Skeletal muscle cell (primary cell): ENCODE data around the gene RTN4RL1.

Experiments
- DNase-seq: peaks from one replicate; pipeline ENCODE4 v3.0.0-alpha.2; 2010; ENCODE audit warnings: low read depth
- H3K4me3 ChIP-seq: 2 replicates; pipeline ENCODE4 v1.5.1; 2011; ENCODE audit warnings: low read depth, mild to moderate bottlenecking, control low read depth, low read length, moderate library complexity

RTN4RL1 gene, protein sequence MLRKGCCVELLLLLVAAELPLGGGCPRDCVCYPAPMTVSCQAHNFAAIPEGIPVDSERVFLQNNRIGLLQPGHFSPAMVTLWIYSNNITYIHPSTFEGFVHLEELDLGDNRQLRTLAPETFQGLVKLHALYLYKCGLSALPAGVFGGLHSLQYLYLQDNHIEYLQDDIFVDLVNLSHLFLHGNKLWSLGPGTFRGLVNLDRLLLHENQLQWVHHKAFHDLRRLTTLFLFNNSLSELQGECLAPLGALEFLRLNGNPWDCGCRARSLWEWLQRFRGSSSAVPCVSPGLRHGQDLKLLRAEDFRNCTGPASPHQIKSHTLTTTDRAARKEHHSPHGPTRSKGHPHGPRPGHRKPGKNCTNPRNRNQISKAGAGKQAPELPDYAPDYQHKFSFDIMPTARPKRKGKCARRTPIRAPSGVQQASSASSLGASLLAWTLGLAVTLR

DNA sequence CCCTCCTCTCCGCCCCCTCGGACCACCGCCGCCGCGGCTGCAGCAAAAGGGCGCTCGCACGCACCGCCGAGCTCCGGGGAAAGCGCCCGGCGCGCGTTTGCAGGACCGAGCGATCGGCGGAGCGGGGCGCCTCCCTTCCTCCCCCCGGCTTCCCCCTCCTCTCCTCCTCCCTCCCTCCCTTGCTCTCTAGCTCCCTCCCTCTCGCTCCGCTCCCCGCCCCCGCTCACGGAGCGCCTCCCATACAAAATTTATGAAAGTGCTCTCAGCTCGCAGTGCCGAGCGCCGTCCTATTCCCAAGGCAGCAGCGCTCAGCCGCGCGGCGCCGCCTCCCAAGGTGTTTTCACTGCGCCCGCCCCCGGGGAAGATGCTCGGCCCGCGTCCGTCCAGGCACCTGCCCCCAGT, at the start of gene RTN4RL1:
Gene RTN4RL1 (minus strand): TSS at position 115 of the 402 bp plus-strand sequence. CDS start 469 bp downstream, outside the sequence.
- H3K4me3 ChIP-seq = peak within 1 kb of the TSS; percentile 47
- no peak for DNase-seq

DNA sequence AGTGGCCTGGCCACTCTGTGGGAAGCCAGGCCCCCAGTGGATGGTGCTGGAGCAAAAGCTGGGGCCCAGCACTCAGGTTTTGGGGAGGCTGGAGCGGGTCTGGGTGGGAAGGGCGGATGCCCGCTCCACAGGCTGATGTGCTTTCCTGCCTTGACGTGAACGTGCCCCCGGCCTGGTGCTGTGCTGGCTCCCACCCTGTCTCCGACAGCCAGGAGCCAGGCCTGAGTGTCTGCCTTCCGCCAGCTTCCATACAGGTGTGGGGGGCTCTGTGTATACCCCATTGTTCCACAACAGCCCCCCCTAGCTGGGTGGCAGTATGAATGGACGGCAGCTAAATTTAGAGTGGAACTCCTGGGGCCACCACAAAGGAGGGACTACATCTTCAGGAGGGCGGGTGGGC, 49.8 kb upstream of the RTN4RL1 start:
- H3K4me3 ChIP-seq = no peak overlapping the region
- no peak for DNase-seq

DNA sequence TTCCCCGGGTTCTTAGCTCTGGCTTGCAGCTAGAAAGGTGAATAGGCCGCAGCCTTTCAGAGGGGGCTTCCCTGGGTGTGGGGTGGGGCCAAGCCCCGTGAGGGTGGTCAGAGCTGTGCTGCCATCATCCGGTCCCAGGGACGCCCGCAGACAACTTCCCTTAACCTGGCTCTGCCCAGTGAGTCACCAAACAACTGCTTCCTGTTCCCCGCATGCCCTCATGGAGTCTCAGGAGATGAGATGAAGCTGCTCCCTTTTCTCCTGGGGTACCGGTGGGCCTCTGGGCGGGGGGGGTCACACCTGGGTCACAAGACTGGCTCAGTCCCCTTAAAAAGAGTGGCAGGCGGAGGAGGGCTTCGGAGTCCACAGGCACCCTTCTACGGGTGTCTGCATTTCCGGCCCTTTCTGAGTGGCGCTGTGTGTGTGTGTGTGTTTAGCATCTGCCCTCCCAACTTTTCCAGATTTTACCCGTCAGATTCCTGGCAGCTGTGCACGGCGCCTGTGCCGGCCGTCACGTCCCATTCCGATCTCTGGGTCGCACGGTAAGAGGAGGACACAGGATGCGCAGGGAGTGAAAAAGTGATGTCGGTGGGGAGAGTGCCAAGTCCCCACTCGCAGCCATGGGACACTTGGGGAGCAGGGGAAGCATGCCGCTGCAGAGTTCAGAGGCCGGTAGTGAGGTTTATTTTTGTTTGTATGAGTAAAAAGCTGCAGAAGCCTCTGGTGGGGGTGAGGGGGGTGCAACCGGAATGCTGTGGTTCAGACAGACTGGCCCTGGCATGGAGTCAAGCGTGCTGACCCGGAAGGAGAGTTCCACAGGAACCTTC, 46.5 kb upstream of the RTN4RL1 start:
- no peak overlapping the region for H3K4me3 ChIP-seq
- no peak for DNase-seq

DNA sequence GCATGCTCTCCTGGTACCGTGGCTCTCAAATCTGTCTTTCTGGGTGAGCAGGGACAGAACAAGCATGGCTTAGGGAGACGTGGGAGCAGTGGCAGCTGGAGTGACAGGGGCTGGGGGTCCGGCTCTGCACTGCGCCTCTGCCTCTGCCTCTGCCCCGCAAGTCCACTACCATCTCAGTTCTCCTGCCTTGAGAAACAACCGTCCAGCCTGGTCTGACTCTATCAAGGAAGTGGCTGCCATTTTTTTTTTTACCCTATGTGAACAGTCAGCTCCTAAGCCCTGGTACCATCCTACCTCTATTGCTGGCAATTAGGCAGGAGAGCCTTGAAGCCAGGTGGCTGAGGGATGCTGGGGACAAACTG, 45.9 kb upstream of the RTN4RL1 start:
- H3K4me3 ChIP-seq = no peak overlapping the region
- DNase-seq = no peak

DNA sequence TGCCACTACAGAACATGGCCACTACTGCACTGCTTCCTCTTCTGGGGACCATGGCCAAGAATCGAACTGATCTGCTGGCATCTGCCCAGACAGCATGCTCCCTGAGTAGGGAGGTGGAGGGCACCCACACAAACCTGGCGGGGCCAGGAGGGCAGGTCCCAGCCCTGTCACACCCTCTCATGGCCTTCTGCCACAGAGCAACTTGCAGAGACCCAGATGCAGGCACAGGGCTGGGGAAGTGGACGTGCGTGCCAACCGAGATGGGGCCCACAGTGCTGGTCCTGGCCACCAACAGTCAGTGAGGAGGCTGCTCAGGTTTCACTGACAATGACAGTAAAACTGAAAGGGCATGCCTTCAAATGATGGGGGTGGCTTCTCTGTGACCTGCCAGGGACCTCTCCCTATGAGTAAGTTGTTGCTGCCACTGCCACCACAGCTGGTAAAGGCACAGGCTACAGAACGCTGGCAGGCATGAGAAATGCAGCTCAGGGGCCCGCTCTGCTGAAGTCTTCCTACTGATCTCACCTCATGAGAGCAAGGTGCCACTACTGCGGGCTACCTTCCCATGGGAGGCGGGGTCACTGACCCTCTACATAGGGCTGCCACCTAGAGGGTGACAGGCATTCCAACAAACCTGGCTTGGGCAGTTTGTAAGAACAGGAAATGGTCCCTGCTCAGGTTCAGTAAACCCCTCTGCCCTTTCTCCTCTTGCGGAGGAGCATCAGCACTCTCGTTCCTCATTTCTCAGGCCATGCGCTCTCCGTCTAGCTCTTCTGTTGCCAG, 45.3 kb upstream of the RTN4RL1 start:
- no peak for DNase-seq
- no peak overlapping the region for H3K4me3 ChIP-seq

DNA sequence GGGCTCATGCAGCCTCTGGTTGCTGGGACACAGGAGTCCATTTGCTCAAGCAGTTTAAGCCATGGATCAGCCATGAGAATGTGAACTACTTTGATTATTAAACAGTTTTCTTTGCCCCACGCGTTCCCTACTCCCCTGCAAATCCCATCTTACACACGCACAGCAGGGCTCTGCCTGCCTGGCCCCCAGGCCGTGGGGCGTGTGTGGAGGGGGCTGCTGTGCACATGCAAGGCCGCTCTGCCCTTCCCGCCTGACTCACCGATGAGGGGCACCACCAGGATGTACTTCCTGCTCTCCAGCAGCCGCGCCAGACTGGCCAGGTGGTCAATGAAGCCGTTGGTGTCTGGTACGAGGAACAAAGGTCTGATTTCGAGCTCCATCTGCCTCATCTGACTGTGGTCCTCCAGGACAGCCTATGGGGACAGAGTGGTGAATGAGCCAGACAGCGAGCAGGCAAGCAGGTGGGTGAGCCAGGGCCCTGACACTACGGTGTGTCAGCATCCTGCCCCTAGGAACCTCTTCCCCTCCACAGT, 43.5 kb upstream of the RTN4RL1 start:
- no peak overlapping the region for H3K4me3 ChIP-seq
- no peak for DNase-seq

DNA sequence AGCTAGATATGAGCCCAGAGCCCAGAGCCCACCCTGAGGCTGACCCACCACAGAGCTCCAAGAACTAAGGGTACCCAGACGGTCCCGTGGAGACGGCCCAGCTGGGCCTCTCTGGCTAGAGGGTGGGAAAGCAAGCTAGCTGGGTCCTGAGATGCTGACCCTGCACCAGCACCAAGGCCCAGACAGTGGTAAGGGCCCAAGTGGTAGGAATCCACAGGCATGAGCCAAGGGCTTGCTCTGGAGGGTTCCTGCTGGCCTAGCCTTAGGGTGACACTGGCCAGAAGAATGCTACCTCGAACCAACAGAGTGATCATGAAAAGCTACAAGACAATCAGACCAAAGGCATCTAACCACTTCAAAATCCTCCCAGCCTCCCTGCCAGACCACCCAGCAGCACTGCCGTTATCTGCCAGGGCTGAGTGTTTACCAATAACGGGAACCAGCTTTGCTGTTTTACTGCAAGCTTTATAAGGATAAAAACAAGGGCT, 42.9 kb upstream of the RTN4RL1 start:
- H3K4me3 ChIP-seq = no peak overlapping the region
- DNase-seq = no peak

DNA sequence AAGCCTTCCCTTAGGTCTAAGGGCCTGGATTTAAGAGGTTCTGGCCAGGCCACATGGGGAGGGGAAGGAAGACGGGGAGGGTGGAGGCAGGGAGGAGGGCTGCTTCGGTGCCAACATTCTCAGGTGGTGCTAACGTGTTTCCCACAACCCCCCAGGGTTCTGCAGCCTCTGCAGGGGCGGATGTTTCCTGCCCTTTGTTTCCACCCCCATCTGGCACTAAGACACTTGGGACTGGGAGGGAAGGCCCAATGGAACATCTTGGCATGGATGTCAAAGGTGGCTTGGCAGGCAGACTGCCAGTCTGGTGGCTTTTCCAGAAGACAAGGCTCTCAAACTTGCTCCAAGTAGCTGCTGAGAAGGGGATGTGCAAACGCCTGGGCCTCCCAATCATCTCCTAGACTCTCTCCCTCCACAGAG, 42.5 kb upstream of the RTN4RL1 start:
- DNase-seq = no peak
- no peak overlapping the region for H3K4me3 ChIP-seq

DNA sequence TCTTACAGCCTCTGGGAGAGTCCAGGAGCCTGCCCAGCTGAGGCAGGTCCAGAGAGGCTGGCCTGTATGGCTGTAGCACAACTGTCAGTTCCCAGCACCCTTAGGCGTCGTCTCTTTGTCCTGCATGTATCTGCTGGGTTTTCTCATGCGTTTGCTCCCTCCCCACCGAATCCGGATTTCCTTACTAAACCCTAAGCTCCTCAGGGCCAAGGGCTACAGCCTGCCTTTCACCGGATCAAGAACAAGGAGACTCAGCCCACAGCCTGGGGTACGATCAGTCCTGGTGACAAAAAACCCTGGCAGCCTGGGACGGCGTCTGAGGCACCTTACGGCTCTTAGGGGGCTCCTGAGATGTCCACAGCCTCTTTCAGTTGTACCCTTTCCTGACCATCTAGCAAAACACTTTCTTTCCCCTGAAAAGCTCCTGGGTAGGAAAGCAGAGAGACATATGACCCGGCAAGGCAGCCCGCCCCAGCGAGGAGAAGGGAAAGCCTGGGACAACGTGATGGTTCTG, 42.0 kb upstream of the RTN4RL1 start:
- DNase-seq = no peak
- H3K4me3 ChIP-seq = no peak overlapping the region

DNA sequence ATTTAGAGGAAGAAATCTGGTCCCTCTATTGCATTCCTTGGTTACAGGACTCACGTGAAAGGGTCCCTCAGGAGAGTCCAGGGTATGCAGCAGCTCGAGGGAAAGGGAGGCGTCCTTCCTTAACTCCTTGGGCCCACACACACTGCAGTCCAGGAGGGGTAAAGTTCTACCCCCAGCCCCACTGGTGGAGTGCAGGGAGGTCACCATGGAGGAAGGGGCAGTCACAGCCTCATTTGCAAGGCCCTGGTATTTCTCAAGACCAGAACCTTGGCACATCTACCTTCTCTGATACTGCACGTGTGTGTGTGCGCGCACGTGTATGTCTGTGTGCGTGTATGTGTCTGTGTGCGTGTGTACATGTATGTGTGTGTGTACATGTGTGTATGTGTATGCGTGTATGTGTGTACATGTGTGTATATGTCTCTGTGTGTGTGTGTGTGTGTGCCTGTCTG, 40.8 kb upstream of the RTN4RL1 start:
- H3K4me3 ChIP-seq = no peak overlapping the region
- no peak for DNase-seq

DNA sequence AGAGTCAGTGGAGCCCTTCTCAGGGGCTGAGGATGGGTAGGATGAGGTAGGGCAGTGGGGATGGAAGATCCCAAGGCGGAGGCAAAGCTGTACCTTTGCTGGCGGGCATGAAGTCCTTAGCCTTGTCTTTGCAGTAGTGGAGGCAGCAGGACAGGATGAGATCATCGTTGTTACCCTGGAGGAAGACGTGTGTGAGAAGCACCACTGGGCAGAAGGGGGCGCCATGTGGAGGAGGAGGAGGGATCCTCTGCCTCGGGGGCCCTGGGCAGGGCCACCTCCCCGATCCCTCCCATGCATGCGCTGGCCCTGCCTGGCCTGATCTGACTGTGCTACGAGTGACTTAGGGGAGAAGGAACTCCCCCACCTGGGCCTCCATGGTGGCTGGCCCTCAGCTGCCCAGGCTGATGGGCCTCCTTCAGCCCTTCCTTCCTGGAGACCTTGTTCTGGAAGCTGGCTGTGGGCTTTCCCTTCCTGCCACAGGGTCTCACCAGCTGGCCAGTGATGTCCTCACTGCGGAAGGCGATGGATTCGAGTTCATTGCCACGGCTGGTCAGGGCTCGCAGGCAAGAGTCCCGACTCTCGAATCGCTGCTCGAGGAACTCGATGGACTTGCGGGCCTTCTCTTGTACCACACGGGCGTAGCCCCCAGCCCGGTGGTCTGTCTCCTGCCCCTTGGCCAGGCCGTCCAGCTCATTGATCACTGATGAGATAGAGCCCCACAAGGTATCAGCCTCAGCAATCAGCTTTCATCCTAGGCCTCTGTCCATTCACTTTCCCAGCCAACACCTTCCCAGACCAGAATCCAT, 40.0 kb upstream of the RTN4RL1 start:
- DNase-seq = no peak
- no peak overlapping the region for H3K4me3 ChIP-seq

DNA sequence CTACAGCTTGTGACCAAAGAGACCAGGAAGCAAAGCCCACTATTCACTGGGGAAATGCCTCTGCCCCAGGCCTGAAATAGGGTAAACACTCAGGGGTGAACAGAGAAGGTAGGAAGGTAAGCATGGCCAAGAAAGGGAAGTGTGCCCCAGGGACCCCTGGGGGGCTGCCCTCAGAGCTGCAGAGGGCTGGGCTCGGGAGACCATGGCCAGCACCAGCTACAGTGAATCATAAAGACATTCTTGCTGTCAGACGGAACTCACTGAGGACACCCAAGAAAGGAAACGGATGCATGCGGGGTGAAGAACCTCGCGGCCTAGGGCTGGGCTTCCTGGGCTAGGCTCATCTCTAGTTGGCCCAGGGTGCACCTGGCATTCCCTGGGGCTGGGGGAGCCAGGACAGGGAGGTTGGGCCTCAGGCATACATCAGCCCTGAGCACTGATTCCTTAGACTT, 39.4 kb upstream of the RTN4RL1 start:
- DNase-seq = no peak
- no peak overlapping the region for H3K4me3 ChIP-seq

DNA sequence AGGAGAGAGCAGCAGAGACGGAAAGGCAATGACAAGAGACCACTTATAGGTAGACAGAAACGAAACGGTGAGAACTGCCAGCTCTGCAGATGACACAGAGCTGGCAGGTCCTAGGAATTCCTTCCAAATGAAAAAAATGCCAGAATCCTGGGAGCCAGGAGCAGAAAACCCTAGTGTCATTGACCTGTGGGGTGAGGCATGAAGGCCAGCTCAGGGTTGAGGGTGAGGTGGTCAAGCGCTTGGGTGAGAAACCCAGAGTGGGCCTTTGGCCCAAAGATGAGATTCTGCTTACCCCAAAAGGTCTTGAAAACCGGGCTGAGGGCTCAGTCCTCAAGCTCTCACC, 39.0 kb upstream of the RTN4RL1 start:
- H3K4me3 ChIP-seq = no peak overlapping the region
- DNase-seq = no peak

DNA sequence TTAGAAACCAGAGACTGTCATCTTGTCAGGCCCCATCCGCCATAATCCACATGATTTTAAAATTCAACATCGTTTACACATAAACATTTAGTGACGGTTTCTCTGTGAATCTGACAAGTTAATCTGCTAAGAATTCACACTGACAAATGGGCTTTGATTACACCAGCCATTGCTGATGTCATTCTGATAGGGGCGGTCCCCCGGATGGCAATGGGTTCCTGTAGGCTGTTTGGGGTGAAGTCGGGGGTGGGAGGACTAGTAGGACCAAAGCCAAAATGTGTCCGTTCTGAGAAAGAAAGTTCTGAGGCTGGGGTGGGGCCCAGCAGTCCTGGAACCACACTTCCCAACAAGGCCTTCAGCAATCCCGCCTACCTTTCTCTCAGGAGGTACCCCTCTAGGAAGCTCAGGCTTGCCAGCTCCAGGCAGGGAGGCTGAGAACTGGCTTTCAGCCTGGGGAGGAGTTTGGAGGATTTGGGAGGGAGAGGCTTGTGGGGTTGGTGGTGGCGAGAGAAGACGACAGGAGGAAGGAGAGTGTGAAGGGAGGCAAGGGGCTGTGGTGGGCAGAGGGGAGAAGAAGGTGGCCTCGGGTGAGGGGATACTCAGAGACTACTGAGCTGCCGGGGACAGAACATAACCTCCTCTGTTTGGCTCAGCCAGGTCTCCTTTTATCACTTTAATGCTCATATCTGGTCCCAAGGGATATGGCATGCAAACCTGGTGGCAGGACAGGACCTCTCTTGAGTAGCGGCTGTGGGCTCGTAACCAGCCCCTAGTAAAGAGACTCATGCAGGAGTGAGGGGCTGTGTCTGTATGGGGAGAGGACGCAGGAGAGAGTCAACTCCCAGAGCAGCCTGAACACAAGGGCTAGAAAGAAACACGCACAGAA, 38.4 kb upstream of the RTN4RL1 start:
- H3K4me3 ChIP-seq = no peak overlapping the region
- no peak for DNase-seq

DNA sequence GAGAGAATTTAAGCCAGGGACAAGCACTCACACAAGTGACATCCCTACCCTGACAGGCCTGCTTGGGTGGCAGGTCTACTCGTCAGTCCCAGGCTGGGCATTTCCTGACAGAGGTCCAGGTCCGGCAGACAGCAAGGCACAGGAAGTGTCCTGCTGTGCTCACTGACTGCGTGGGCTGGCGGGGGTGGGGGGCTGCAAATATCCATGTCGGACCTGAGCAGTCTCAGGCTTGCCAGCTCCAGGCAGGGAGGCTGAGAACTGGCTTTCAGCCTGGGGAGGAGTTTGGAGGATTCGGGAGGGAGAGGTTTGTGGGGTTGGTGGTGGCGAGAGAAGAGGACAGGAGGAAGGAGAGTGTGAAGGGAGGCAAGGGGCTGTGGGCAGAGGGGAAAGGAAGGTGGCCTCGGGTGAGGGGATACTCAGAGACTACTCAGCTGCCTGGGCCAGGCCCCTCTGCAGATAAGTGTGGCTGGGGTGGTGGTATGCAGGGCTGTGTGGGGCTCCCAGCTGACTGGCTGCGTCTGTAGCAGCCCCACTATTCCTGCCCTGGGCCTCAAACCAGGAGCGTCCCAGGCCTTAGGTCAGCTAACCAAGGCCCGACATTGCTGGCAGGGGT, 37.5 kb upstream of the RTN4RL1 start:
- no peak for DNase-seq

DNA sequence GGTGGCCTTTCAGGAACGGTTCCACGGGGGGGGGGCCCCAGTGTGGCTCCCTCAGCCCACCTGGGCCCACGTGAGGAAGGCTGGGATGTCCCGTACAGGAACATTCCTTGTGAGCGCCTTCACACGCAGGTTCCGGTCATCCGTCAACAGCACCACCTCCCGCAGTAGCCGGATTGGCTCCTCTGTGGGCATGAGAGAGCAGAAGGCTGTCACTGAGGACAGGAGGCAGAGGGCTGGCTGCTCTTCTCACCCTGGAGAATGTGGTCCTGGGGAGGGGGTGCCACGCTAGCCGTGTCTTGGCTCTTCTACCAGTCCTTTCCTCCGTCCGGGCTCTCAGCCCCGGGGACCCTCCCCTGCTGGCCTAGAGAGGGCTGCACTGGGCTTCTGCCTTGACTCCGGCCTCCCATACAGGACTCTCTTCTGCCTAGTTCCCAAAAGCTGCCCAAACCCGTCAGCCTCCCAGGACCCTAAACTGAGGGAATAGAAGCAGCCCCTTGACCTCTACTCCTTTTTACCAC, 36.4 kb upstream of the RTN4RL1 start:
- DNase-seq = no peak
- H3K4me3 ChIP-seq = no peak overlapping the region

More for the DNA sequence above, 37.5 kb upstream of the RTN4RL1 start:
- no peak overlapping the region for H3K4me3 ChIP-seq
